HG03442 (cell line): ENCODE data around the gene SLC6A18.
"Not testable (repeated sequence)": the region's sequence is repeated elsewhere in the genome, so short reads cannot be mapped to it uniquely, and the experiment has no call there.

ENCODE experiments used
- ATAC-seq: cut with Tn5 transposase; IDR thresholded peaks from one replicate; pipeline ENCODE4 v1.9.1; 2021; ENCODE audit warnings: mild to moderate bottlenecking, moderate library complexity; ENCODE audit not compliant: unreplicated experiment

Gene SLC6A18

DNA sequence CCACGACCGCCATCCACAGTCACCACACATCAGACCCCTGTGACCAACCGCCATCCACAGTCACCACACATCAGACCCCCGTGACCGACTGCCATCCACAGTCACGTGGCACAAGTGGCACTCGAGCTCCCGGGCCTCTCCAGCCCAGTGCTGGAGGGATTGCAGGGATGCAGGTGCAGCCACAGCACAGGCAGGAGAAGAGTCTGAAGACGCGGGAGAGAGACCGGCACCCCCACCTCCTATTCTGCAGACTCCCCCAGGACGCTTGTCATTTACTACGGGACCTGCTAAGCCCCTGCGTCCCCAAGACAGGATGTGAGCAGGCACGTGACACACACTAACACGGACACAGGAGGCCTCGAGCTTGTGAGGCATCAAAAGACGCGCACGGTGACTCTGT lies 48.6 kb downstream of the SLC6A18 start:
- ATAC-seq, result no peak

DNA sequence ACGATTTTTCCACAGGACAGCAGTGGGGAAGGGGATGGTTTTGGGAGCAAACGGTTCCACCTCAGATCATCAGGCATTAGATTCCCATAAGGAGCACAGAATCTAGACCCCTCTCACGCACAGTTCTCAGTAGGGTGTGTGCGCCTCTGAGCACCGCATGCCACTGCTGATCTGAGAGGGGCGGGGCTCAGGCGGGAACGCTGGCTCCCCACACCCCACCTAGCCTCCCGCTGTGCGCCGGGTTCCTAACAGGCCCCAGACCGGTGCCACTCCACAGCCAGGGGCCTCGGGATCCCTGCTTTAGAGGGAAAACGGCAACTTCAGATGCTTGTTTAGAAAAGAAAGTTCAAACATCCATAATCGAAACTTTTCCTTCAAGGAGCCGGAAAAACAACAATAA lies 49.3 kb downstream of the SLC6A18 start:
- ATAC-seq, result no peak

DNA sequence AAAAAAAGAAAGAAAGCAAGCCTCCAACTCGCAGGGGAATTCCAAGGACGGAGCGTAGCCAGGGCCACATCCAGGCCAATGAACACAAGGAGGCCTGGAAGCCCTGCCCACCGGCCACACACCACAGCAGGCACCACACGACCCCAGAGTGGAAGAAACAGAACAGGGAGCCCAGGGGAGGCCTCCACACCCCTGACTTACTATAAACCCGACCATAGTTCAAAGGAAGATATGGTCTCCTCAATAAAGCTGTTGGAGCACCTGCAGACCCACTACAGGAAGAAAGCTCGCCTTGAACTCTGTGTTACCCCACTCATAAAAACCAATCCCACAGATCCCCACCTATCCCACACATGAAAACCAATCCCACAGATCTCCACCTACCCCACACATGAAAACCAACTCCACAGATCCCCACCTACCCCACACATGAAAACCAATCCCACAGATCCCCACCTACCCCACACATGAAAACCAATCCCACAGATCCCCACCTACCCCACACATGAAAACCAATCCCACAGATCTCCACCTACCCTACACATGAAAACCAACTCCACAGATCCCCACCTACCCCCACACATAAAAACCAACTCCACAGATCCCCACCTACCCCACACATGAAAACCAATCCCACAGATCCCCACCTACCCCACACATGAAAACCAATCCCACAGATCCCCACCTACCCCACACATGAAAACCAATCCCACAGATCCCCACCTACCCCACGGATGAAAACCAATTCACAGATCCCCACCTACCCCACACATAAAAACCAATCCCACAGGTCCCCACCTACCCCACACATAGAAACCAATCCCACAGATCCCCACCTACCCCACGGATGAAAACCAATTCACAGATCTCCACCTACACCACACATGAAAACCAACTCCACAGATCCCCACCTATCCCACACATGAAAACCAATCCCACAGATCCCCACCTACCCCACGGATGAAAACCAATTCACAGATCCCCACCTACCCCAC lies 50.5 kb downstream of the SLC6A18 start:
- ATAC-seq, result not testable (repeated sequence)

DNA sequence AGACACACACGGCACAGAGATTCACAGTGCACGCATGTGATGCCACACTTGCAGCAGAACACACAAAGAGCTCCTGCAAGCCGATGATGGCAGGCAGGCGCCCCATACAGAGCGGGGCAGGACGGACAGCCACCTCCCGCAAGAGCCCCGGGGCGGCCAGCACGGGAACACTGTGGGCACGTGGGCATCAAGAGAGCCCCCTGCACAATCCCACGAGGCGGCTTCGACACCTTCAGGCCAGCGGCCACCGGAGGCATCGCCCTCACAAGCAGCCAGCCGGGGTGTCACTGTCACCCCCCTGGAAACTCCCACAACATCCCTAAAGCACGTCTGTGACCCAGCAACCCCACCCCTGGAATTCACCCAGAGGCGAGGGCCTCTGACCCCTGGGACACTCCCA lies 51.7 kb downstream of the SLC6A18 start:
- no peak for ATAC-seq

DNA sequence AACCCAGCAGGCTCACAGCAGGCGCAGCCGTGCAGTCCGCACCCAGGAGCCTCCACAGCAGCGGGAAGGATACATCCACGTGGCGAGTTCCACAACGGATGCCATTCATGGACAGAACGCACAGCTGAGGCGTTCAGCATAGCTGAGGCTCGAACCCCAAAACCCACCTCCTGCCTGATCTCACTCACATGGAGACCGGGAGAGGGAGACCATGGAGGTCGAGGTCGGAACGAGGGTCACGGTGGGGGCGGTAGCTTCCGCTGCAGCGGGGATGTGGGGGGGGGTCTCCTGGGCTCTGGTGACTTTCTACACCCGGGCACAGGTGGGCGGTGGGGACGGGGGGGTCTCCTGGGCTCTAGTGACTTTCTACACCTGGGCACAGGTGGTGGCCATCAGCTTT lies 52.1 kb downstream of the SLC6A18 start:
- no peak for ATAC-seq

DNA sequence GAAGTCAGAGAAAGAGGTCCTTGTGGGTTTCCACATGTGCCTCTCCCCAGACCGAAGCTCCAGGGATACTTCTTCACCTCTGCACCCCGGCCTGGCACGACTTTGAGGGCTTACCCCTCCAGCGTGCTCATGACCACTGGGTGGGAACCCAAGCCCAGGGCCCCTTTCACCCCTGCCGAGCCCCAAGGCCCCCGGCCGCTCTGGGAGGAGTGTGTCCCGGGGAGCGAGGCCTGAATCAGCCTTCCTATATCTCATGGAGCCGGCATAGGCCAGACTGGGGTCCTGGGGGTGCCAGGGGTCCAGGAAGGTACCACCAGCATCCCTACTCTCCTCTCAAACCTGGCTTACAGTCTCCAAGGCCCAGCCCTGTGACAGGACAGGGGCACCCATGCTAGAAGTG lies 52.6 kb downstream of the SLC6A18 start:
- ATAC-seq, result no peak

DNA sequence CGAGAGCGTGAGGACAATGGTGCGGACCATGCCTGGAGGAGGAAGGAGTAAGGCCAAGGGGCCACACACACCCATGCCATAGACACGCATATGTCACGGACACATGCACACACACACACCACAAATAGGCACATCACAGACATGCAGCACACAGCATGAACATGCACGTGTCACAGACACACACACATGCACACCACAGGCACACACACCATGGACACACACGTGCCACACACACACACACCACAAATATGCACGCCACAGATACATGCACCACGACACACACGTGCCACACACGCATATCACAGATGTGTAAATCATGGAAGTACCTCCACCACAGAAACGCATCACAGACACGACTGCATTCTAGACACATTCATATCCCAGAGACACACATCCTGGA lies 53.0 kb downstream of the SLC6A18 start:
- ATAC-seq, result no peak

DNA sequence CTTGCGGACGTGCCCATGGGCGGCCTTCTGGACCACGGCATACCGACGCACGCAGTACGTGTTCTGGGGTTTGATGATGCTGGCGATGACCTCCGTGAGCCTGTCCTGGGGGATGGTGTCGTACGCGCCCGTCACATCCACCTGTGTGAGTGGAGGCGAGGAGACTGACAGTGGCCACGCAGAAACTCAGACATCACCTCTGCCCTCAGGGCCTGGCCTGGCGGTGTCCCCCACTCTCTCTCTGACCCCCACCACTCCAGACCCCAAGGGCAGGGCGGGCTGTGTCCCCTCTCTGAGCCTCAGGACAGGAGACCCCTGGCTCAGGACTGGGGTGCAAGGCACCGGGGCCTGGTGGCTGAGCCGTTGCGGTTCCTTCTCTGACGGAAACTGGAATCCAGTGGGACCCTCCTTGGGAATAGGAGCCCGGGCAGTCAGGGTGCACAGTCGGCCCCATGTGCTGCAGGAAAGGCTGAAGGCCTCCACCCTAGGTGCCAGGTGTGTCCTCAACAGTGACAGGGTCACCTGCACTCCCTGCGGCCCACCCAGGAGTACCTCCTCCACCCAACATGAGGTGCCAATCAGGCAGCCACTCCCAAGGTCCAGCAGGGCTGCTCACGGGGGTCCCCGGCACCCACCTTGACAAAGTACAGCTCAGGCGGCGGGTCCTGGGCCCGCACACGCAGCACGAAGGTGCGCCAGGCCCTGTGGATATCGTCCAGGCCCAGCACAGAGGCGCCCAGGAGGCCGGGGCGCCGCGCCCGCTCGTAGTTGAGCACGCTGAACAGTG lies 53.7 kb downstream of the SLC6A18 start:
- no peak for ATAC-seq

DNA sequence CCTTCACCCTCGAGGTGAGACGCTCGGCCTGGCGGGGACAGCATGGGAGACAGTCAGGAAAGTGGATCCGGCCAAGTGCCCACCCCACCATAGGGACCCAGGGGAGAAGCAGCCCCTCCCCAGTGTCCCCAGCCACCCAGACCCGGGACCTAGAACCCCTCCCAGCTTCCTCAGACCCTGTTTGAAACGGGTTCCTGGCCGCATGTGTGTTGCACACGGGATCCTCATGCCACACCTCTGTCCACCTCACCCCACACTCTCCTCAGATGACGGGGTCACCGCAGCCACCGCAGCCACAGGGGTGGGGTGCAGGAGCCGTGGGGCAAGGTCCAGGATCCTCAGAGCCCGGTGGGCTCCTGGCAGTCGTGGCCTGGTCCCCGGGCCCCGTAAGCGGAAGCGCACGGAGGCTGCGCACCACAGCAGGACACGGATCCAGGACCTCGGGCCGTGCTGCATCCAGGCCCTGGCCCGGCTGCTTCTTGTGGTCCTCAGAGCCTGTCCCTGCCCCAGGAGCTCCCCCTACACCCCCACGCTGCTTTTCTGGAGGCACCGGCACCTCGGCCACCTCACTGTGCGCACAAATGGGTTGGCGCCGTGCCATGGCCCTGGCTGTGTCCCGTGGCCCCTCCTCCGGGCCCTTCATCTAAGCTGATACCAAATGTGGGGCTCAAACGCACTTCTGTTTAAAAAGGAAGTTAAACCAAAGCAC lies 54.4 kb downstream of the SLC6A18 start:
- no peak for ATAC-seq

DNA sequence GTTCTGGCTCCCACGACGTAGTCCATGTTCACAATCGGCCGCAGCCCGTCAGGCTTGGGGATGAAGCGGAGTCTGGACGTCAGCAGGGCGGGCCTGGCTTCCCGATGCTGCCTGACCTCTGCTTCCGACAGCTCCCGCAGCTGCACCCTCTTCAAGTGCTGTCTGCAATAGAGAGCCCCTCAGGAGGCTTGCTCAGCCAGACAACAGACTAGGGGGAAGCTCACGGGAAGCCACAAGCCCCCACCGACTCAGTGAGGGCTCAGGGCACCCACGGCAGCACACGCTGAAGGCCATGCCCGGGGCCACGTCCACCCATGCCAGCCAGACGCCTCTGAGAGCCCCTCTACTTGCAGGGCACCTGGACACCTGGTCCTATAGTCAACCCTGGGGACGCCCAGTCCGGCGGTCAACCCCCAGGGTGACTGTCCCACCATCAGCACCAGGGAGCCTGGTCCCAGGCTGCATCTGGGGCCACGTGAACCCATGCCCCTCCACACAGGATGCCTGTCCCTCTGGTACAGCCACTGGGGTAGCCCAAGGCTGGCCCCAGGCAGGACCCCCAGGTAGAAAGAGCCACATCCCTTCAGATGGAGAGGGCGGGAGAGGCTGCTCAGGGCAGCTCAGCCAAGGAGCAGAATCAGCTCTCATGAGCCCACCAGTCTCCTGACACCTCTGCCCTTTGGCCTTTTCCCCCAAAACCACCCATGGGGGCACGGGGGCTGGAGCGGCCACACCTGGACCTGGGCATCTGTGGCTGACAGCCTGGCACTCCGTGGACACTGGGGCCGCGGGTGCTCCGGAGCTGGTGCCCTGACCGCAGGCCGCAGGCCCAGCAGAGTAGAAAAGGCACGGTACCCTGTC lies 55.2 kb downstream of the SLC6A18 start:
- ATAC-seq, result no peak

DNA sequence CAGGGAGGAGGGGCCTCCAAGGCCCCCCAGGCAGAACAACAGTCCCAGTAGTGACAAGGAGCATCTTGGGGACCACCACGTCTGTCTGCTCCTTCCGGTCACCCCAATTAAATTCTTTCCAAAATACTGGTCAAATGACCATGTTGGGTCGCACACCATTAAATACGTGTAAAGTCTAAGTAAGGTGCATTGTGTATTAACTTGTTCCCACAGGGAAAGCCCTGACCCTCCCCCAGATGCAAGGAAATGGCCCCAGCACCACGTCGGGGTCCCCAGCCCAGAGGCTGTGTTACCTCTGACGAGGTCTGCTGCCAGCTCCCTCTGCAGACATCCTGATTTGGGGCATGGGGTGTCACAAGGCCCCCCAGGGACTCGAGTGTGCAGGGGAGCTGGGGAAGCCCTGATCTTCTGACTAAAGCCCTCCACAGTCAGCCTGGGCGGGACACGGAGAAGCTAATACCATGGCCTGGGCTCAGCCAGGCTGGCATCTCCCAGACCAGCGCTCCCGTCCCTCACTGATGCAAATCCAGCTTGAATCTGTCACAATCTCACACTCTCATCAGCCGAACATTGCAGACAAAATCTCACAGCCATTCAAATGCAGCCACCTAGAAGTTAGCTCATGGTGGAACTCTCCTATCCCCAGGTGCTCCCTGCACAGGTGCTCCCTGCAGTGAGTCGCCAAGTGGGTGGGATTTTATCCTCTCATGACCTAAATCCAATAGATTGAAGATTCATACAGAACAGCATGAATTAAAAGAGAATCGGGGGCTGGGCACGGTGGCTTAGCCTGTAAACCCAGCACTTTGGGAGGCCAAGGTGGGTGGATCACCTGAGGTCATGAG lies 56.1 kb downstream of the SLC6A18 start:
- no peak for ATAC-seq

DNA sequence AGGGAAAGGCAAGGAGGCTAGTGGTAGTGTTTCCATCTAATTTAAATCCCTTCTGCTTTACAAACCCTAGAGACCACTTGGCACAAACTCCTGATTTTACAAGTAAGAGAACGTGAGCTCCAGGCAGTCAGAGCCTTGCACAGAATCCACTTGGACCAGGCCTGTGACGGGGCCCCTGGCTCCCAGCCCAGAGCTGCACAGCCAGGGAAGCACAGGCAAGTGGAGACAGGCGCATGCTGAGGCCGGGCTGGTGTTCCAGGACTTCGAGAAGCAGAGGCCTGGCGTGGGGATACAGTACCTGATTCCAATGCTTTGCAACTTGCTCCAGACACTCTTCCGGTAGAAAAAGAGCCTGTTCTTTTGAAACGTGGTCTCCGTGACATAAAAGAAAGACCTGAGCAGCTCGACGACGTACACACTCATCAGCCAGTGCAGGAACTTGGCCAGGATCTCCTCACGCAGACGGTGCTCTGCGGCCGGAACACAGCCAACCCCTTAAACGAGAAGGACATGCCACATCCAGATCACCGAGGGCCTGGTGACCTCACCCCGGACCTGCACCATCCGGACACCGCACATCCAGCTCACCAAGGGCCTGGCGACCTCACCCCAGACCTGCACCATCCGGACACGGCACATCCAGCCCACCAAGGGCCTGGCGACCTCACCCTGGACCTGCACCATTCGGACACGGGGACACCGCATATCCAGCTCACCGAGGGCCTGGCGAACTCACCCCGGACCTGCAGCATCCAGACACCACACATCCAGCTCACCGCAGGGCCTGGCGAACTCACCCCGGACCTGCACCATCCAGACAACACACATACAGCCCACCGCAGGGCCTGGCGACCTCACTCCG lies 57.2 kb downstream of the SLC6A18 start:
- no peak for ATAC-seq

DNA sequence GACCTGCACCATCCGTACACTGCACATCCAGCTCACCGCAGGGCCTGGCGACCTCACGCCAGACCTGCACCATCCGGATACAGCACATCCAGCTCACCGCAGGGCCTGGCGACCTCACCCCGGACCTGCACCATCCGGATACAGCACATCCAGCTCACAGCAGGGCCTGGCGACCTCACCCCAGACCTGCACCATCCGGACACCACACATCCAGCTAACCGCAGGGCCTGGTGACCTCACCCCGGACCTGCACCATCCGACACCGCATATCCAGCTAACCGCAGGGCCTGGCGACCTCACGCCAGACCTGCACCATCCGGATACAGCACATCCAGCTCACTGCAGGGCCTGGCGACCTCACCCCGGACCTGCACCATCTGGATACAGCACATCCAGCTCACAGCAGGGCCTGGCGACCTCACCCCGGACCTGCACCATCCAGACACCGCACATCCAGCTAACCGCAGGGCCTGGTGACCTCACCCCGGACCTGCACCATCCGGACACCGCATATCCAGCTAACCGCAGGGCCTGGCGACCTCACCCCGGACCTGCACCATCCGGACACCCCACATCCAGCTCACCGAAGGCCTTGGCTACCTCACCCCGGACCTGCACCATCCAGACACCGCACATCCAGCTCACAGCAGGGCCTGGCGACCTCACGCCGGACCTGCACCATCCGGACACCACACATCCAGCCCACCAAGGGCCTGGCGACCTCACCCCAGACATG lies 58.0 kb downstream of the SLC6A18 start:
- not testable (repeated sequence) for ATAC-seq

DNA sequence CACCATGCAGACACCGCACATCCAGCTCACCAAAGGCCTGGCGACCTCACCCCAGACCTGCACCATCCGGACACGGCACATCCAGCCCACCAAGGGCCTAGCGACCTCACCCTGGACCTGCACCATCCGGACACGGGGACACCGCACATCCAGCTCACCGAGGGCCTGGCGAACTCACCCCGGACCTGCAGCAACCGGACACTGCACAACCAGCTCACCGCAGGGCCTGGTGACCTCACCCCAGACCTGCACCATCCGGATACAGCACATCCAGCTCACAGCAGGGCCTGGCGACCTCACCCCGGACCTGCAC lies 58.5 kb downstream of the SLC6A18 start:
- ATAC-seq, result not testable (repeated sequence)

DNA sequence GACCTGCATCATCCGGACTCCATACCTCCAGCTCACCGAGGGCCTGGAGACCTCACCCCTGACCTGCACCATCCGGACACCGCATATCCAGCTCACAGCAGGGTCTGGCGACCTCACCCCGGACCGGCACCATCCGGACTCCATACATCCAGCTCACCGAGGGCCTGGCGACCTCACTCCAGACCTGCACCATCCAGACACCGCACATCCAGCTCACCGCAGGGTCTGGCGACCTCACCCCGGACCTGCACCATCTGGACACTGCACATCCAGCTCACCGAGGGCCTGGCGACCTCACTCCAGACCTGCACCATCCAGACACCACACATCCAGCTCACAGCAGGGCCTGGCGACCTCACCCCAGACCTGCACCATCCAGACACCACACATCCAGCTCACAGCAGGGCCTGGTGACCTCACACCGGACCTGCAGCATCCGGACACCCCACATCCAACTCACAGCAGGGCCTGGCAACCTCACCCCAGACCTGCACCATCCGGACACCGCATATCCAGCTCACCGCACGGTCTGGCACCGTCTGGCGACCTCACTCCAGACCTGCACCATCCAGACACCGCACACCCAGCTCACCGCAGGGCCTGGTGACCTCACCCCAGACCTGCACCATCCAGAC lies 59.3 kb downstream of the SLC6A18 start:
- ATAC-seq, result not testable (repeated sequence)

DNA sequence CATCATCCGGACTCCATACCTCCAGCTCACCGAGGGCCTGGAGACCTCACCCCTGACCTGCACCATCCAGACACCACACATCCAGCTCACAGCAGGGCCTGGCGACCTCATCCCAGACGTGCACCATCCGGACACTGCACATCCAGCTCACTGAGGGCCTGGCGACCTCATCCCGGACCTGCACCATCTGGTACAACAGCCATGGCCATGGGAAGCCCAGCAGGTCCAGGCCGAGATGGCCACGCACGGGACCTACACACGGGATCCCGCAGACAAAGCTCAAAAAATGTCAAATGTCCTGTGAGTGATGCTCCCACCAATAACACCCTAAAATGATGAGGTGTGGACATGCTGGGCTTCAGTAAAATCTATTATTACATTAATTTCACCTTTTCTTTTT lies 60.0 kb downstream of the SLC6A18 start:
- no peak for ATAC-seq

DNA sequence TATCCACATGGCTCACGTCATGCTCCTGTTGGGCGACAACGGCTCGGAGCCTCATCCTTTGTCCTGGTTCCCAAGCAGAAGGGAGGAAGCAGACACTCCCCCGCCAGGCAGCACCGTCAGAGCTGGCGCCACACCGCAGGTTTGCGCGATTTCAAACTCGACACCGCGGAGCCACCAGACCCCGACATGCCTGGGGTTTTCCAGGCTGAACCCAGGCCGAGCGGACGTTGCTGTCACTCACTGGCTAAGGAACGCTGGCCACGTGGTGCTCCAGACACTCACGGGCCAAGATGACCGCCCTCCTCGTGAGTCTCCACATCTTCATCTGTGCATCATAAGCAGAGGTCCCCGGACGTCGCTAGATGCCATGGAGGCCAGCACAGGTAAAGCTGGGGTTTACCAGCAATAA lies 60.7 kb downstream of the SLC6A18 start:
- ATAC-seq, result no peak
